Colon (tissue), 2 donors: Measurements from ENCODE around the gene RAD18.

Experiments
- FAIRE-seq: peaks from 2 replicates; lab custom pipeline; 2012; peaks lifted over from hg19 to GRCh38; lab: Jason Lieb, UNC
- donor health status: control.
- donor health status: control.

RAD18 gene

GRCh38 chr3:8963137-8963853 is at the start of gene RAD18:
Gene RAD18, minus strand, starts transcription at chr3:8963472. Its CDS starts 87 bp downstream, at chr3:8963385.
- no peak for FAIRE-seq

GRCh38 chr3:9012521-9012920 is 49.2 kb upstream of the RAD18 start:
- no peak for FAIRE-seq

- no peak for FAIRE-seq
These were observed 46.8 kb upstream of the RAD18 start for GRCh38 chr3:9009976-9010545.

GRCh38 chr3:9008550-9009255 is 45.4 kb upstream of the RAD18 start:
- FAIRE-seq = no peak

- FAIRE-seq = no peak
These were observed 44.7 kb upstream of the RAD18 start for GRCh38 chr3:9007928-9008327.

GRCh38 chr3:9007213-9007612 is 43.9 kb upstream of the RAD18 start:
- FAIRE-seq = no peak

GRCh38 chr3:9000041-9000440 is 36.8 kb upstream of the RAD18 start:
- no peak for FAIRE-seq

- FAIRE-seq = no peak
These were observed 33.9 kb upstream of the RAD18 start for GRCh38 chr3:8997151-8997550.

- FAIRE-seq = no peak
These were observed 33.4 kb upstream of the RAD18 start for GRCh38 chr3:8996681-8997121.

- FAIRE-seq = no peak
These were observed 32.9 kb upstream of the RAD18 start for GRCh38 chr3:8996216-8996615.

- no peak for FAIRE-seq
These were observed 31.0 kb upstream of the RAD18 start for GRCh38 chr3:8994226-8994625.

GRCh38 chr3:8993331-8993730 is 30.1 kb upstream of the RAD18 start:
- no peak for FAIRE-seq

GRCh38 chr3:8992854-8993253 is 29.6 kb upstream of the RAD18 start:
- no peak for FAIRE-seq

- no peak for FAIRE-seq
These were observed 28.9 kb upstream of the RAD18 start for GRCh38 chr3:8992199-8992598.

GRCh38 chr3:8990266-8991215 is 27.3 kb upstream of the RAD18 start:
- no peak for FAIRE-seq

- FAIRE-seq = no peak
These were observed 25.7 kb upstream of the RAD18 start for GRCh38 chr3:8988791-8989558.

- no peak for FAIRE-seq
These were observed 25.0 kb upstream of the RAD18 start for GRCh38 chr3:8988384-8988655.

GRCh38 chr3:8987645-8988383 is 24.5 kb upstream of the RAD18 start:
- no peak for FAIRE-seq

GRCh38 chr3:8987226-8987625 is 24.0 kb upstream of the RAD18 start:
- FAIRE-seq = no peak

GRCh38 chr3:8986741-8987140 is 23.5 kb upstream of the RAD18 start:
- no peak for FAIRE-seq

- no peak for FAIRE-seq
These were observed 22.6 kb upstream of the RAD18 start for GRCh38 chr3:8985876-8986275.
